NCI-H2196 (cell line): Measurements from ENCODE around the gene SECISBP2.

Experiments
- DNase-seq: peaks from one replicate; lab custom pipeline; 2025; ENCODE audit not compliant: unreplicated experiment; lab: John Stamatoyannopoulos, UW

The SECISBP2 gene

DNA sequence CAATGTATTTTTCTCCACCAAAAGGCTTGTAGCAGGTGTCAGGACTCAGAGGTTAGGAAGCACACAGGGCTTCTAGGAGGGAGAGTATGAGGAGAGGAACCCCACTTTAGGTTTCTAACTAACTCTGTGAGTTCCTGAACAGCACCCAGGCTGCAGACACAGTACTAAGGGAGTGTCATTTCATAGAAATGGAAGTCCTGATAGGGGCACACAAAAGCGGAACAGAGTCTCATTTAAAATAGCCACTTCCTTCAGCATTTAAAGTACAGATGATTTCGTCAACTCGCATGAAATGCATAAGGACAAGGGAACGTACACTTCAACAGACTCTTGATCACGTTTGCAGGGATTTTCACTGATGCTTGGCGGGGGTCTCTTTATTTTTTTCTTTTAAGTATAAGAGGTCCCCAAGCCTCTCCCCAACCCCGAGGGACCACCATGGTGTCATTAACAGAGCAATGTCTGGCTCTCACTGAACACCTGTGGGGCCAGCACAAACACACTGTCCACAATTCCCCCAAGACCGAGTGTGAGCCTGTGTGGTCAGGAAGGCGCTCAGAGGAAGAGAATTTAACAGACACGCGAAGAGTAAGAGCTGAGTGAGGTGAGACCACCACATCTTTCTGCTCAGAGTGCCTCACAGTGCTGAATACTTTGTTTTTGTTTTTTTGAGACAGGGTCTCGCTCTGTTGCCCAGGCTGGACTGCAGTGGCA lies 82.3 kb downstream of the SECISBP2 start:
- no peak for DNase-seq

DNA sequence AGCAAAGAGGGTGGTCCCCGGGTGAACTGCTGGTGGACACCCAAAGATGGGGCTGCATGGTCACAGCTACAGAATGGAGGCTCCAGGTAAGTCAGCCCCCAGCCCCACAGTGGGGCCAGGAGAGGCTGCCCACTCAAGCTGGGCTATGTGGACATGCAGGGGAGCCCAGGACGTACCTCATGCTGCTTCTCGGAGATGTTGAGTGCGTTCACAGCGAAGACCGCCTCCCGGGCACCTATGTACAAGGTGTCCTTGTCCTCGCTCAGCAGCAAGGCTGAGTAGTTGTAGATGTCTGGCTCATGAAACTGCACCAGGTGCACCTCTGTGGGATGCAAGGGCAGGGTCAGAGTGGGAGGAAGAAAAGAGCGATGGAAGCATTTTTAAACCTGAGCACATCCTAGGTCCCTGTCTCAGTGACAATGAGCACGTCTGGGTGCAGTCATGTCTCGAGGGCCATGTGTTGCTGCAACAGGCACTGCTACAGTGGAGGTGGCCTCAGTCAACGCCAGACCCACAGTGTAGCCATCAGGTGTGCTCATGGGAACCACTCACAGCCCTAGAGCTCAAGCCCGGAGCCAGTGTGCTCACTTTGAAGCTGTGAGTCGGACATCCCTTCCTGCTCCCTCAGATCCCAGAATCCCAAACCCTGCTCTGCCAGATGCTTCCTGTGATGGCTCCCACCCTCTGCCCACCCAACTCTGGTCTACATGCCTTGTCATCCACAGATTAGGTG lies 84.6 kb downstream of the SECISBP2 start:
- no peak for DNase-seq

DNA sequence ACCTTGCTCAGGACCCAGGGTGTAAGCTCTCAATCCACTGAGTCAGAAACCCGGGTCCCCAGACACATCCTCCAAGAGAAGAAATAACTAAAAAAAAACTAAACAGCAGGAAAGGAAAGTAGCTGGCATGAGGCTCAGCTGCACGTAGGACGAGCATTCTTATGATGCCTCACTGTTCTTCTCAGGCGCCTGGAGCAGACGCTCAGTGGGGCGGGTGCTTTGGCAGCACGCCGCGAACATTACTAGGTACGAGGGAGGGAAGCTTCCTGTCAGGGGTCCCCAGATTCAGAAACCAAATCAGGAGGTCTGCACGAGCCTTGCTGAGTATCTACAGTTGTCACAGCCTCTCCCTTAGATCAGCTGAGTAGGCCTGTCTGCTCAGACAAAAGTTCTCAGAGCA lies 85.8 kb downstream of the SECISBP2 start:
- no peak for DNase-seq

DNA sequence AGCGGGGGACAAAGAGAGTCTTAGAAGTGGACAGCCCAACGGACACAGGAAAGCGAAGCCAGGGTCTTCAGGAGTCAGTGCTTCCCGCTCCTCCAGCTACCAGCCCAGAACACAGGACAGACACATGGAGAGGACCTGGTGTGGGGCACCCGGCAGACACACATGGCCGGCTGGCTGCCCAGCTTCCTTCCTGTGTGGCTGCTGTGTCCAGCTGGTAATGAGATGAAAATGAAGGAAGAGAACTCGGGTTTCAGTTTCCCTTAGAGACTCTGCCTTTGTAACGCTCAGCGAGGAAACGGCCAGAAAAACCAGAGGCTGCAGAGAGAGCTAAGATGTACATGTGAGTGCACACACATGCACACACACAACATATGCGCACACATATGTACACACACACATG lies 87.5 kb downstream of the SECISBP2 start:
- no peak for DNase-seq

DNA sequence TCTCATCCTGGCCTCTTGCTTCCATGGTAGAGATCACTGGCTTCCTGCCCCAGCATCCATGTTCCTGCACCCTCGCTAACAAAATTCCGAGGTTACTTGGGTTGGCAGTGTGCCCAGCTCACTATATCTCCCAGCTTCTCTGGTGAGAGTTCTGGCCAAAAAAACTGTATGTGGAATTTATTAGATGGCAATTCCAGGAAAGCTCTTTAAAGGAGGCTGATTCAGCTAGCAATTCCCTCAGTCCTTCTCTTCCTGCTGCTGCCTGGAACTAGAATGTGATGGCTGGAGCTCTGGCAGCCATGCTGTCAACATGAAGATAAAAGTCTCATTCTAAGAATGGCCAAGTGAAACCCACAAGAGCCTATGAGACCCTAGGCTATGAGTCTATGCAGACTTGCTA lies 88.8 kb downstream of the SECISBP2 start:
- no peak for DNase-seq

DNA sequence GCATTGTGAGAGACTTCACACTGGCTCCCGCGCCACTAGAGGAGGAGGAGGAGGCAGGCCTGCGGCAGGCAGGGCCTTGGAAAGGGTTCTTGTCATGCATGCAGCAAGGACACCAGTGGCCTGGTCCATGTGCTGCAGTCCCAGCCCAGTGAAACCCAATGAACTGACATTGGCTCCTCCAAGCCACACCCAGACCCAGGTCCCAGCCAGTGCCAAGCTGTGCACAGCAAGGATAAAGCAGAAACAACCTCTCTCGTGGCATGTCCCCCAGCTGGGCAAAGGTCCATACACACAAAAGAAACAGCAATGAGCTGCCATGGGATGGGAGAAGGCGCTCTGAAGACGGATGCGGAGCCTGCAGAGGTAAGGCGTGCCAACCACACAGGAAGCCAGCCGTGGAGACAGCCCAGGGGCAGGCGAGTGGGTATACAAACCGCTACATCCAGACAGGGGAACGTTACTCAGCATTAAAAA lies 90.4 kb downstream of the SECISBP2 start:
- no peak for DNase-seq
